ENCODE results near the gene MVD. TPM values are rescaled to one million over a fixed set of nuclear protein-coding genes. Genes with fewer than 3 reads are reported as not detected.
"Not testable (repeated sequence)": the region's sequence is repeated elsewhere in the genome, so short reads cannot be mapped to it uniquely, and the experiment has no call there.

The MVD gene
- total RNA-seq, 1 experiment from 2014 or later = 119 TPM

GRCh38 chr16:88669493-88669892, 6.6 kb upstream of the MVD start:
- CTCF ChIA-PET = interaction anchor here (1.0 to 1.2 kb wide), 2 partner anchors 11 to 68 kb away, joined by 3 read pairs; no protein-coding TSS in a partner anchor
- H3K9ac ChIP-seq (ENCODE audit: low read length); BruUV-seq (replicated peaks); H2AFZ ChIP-seq (ENCODE audit: low read depth, low read length, poor library complexity, severe bottlenecking); ATAC-seq; intact Hi-C loops (cut with micrococcal nuclease); RAD21 ChIA-PET (ENCODE audit: low non-redundant PET in 1 of 2, low total read pairs in 2 of 2, uncharacterized antibody in 2 of 2, unreplicated experiment in 2 of 2); H3K9me2 ChIP-seq (ENCODE audit: insufficient read depth); H3K4me2 ChIP-seq (ENCODE audit: low read length); DNase-seq (ENCODE audit: low read depth, low spot score); H3K79me2 ChIP-seq (ENCODE audit: insufficient read depth, low read length); H3K27me3 ChIP-seq (ENCODE audit: insufficient read depth, low read length); H3K36me3 ChIP-seq (ENCODE audit: control insufficient read depth in 1 of 2, insufficient read depth in 2 of 2, low read length in 2 of 2); H3K9me3 ChIP-seq (ENCODE audit: control insufficient read depth in 1 of 2, insufficient read depth in 1 of 2, low read depth in 1 of 2, low read length in 2 of 2); H3K4me1 ChIP-seq (ENCODE audit: control insufficient read depth in 1 of 2, insufficient read depth in 2 of 2, low read length in 2 of 2); POLR2A ChIA-PET; H3K4me3 ChIP-seq (replicated peaks in 1 of 2; ENCODE audit: low read depth in 1 of 2, low read length in 2 of 2); H3K27ac ChIP-seq (ENCODE audit: low read depth, low read length); H4K20me1 ChIP-seq (ENCODE audit: insufficient read depth): not testable (repeated sequence)

- no peaks in the 10 kb centered on the region for H3K9me2 ChIP-seq (ENCODE audit: insufficient read depth)
- CTCF ChIA-PET = no interaction called here
- H3K79me2 ChIP-seq (ENCODE audit: insufficient read depth, low read length) = peaks cover 10% of the 10 kb centered on the region; the same call in 1 of the 2 replicates
- ATAC-seq = no peak
- H2AFZ ChIP-seq (ENCODE audit: low read depth, low read length, poor library complexity, severe bottlenecking) = no peak overlapping the region
- intact Hi-C loops (cut with micrococcal nuclease) = no loop called here
- no peak overlapping the region for H3K4me2 ChIP-seq (ENCODE audit: low read length)
- peaks cover 4 to 14% of the 10 kb centered on the region in 2 experiments; a peak in 3 of 4 replicates for H3K4me1 ChIP-seq (ENCODE audit: control insufficient read depth in 1 of 2, insufficient read depth in 2 of 2, low read length in 2 of 2)
- BruUV-seq (replicated peaks) = no TSS peak
- no peaks in the 10 kb centered on the region for H3K36me3 ChIP-seq (ENCODE audit: control insufficient read depth in 1 of 2, insufficient read depth in 2 of 2, low read length in 2 of 2)
- no peaks in the 10 kb centered on the region for H4K20me1 ChIP-seq (ENCODE audit: insufficient read depth)
- H3K9me3 ChIP-seq (ENCODE audit: control insufficient read depth in 1 of 2, insufficient read depth in 1 of 2, low read depth in 1 of 2, low read length in 2 of 2) = no peaks in the 10 kb centered on the region
- no peaks in the 10 kb centered on the region for H3K27me3 ChIP-seq (ENCODE audit: insufficient read depth, low read length)
- RAD21 ChIA-PET (ENCODE audit: low non-redundant PET in 1 of 2, low total read pairs in 2 of 2, uncharacterized antibody in 2 of 2, unreplicated experiment in 2 of 2) = no interaction called here
- no peak overlapping the region for H3K27ac ChIP-seq (ENCODE audit: low read depth, low read length)
- TF ChIP-seq EZH2phosphoT487 (IDR thresholded peaks at IDR 0.05; ENCODE audit: borderline replicate concordance) (no peak), SRF (IDR thresholded peaks at IDR 0.05; ENCODE audit: low read depth) (no peak), ZFX (IDR thresholded peaks at IDR 0.05) (no peak; the same call in 1 of the 2 replicates), SP1 (IDR thresholded peaks at IDR 0.05; ENCODE audit: low read depth) (no peak), ZBTB33 (IDR thresholded peaks at IDR 0.05; ENCODE audit: extremely low read depth, insufficient replicate concordance, low read length) (no peak), ZNF274 (IDR thresholded peaks at IDR 0.05; ENCODE audit: low read depth, low read length) (no peak), MAX (IDR thresholded peaks at IDR 0.05) (no peak), CTCF (IDR thresholded peaks at IDR 0.05 in 2 of 3, conservative IDR thresholded peaks at IDR 0.05 in 1 of 3; ENCODE audit: borderline replicate concordance in 1 of 3, insufficient read depth in 1 of 3, low read depth in 2 of 3, low read length in 2 of 3) (no peak), TCF7L2 (IDR thresholded peaks at IDR 0.05; ENCODE audit: borderline replicate concordance, extremely low read depth, insufficient read depth, insufficient read length) (no peak), CBX3 (IDR thresholded peaks at IDR 0.05; ENCODE audit: low read depth) (no peak), ATF3 (IDR thresholded peaks at IDR 0.05) (no peak), RAD21 (IDR thresholded peaks at IDR 0.05; ENCODE audit: low read depth) (no peak), CEBPB (IDR thresholded peaks at IDR 0.05; ENCODE audit: low read depth) (no peak), ELF1 (IDR thresholded peaks at IDR 0.05; ENCODE audit: borderline replicate concordance, low read depth) (no peak), POLR2AphosphoS5 (IDR thresholded peaks at IDR 0.05; ENCODE audit: low read depth, low read length) (no peak)
- H3K9ac ChIP-seq (ENCODE audit: low read length) = no peak overlapping the region
- no peak overlapping the region for H3K4me3 ChIP-seq (replicated peaks in 1 of 2; ENCODE audit: low read depth in 1 of 2, low read length in 2 of 2)
- POLR2A ChIA-PET = no interaction called here
- DNase-seq (ENCODE audit: low read depth, low spot score) = no peak
Observed at GRCh38 chr16:88667461-88667860, 4.6 kb upstream of the MVD start.
